HCT116 (cell line): ENCODE measurements around the gene MYLK2. TPM values are rescaled to one million over a fixed set of nuclear protein-coding genes. Genes with fewer than 3 reads are reported as not detected.

Experiments
- ATAC-seq: fragments of 200-7000 bp; cut with Tn5 transposase; 2 replicates; pipeline ENCODE4 v1.9.1; 2020; ENCODE audit warnings: mild to moderate bottlenecking, moderate library complexity
- BruUV-seq: library from RNA; stranded (reverse); fragments of 400-500 nt; replicated peaks from 2 replicates; lab custom pipeline; 2021; lab: Mats Ljungman, UMichigan
- CTCF ChIA-PET: fragments of 300-600 bp; sonication (Branson Sonifier 250); formaldehyde crosslinking; loops from one replicate; lab custom pipeline; 2021; ENCODE audit warnings: antibody characterized with exemption; lab: Charles Lee
- POLR2A ChIA-PET: fragments of 300-600, 350-600 bp; sonication (Branson Sonifier 250); formaldehyde crosslinking; loops from one replicate; lab custom pipeline; 2021; ENCODE audit warnings: antibody characterized with exemption; lab: Charles Lee
- RAD21 ChIA-PET, 2 experiments: fragments of 300-600 bp; sonication (Branson Sonifier 250); formaldehyde crosslinking; loops; one replicate each; lab custom pipeline; 2023; ENCODE audit warnings: low total read pairs in 2 of 2; ENCODE audit not compliant: uncharacterized antibody in 2 of 2, unreplicated experiment in 2 of 2, low non-redundant PET in 1 of 2; lab: Charles Lee
- DNase-seq: peaks from one replicate; pipeline ENCODE4 v3.0.0-alpha.2; 2010; ENCODE audit warnings: low read depth, low spot score
- H2AFZ ChIP-seq: fragments of 200-600 bp; shearing (Covaris generic), sonication (generic); 2 replicates; pipeline ENCODE4 v1.6.1; 2017; ENCODE audit warnings: low read depth, mixed run types, mixed read lengths, antibody characterized with exemption, low read length; ENCODE audit not compliant: poor library complexity, severe bottlenecking
- H3K27ac ChIP-seq: 2 replicates; pipeline ENCODE4 v1.5.1; 2012; ENCODE audit warnings: low read depth, low read length
- H3K27me3 ChIP-seq: fragments of 200-600 bp; sonication (generic); 2 replicates; pipeline ENCODE4 v1.6.1; 2016; ENCODE audit warnings: mixed run types, low read length, mixed read lengths; ENCODE audit not compliant: insufficient read depth
- H3K36me3 ChIP-seq, 2 experiments: fragments of 200-500 bp in 1 of 2; fragments of 200-600 bp in 1 of 2; sonication (Bioruptor generic) in 1 of 2; sonication (generic) in 1 of 2; 2 replicates each; pipeline versions ENCODE4 v1.5.1 to v1.6.1; 2014 to 2016; ENCODE audit warnings: low read length in 2 of 2, inconsistent platforms in 1 of 2, mixed read lengths in 1 of 2, mixed run types in 1 of 2; ENCODE audit not compliant: insufficient read depth in 2 of 2, control insufficient read depth in 1 of 2
- H3K4me1 ChIP-seq, 2 experiments: fragments of 200-600 bp in 1 of 2; sonication (generic) in 1 of 2; 2 replicates each; pipeline versions ENCODE4 v1.5.1 to v1.6.1; 2012 to 2017; ENCODE audit warnings: low read length in 2 of 2, inconsistent platforms in 1 of 2, mild to moderate bottlenecking in 1 of 2, mixed read lengths in 1 of 2, mixed run types in 1 of 2, moderate library complexity in 1 of 2; ENCODE audit not compliant: insufficient read depth in 2 of 2, control insufficient read depth in 1 of 2
- H3K4me2 ChIP-seq: fragments of 200-600 bp; sonication (generic); 2 replicates; pipeline ENCODE4 v1.6.1; 2017; ENCODE audit warnings: mixed run types, low read length, mixed read lengths
- H3K4me3 ChIP-seq, 2 experiments: fragments of 200-600 bp in 1 of 2; sonication (generic) in 1 of 2; replicated peaks in 1 of 2; 2 replicates each; pipeline ENCODE4 v1.5.1; 2011 to 2016; ENCODE audit warnings: low read length in 2 of 2, control low read depth in 1 of 2, low read depth in 1 of 2, mild to moderate bottlenecking in 1 of 2, mixed read lengths in 1 of 2, mixed run types in 1 of 2
- H3K79me2 ChIP-seq: fragments of 200-600 bp; sonication (generic); 2 replicates; pipeline ENCODE4 v1.6.1; 2017; ENCODE audit warnings: mild to moderate bottlenecking, mixed run types, low read length, moderate library complexity, mixed read lengths; ENCODE audit not compliant: insufficient read depth
- H3K9ac ChIP-seq: fragments of 200-600 bp; sonication (generic); 2 replicates; pipeline ENCODE4 v1.6.1; 2016; ENCODE audit warnings: low read length, mixed read lengths
- H3K9me2 ChIP-seq: fragments of 200-600 bp; sonication (generic), shearing (Covaris generic); 2 replicates; pipeline ENCODE4 v1.6.1; 2017; ENCODE audit warnings: mixed run types, mild to moderate bottlenecking, moderate library complexity; ENCODE audit not compliant: insufficient read depth
- H3K9me3 ChIP-seq, 2 experiments: fragments of 200-500 bp in 1 of 2; fragments of 200-600 bp in 1 of 2; sonication (Bioruptor generic) in 1 of 2; sonication (generic) in 1 of 2; 2 replicates each; pipeline ENCODE4 v1.6.1; 2014 to 2017; ENCODE audit warnings: low read length in 2 of 2, mixed read lengths in 2 of 2, inconsistent platforms in 1 of 2, low read depth in 1 of 2, mild to moderate bottlenecking in 1 of 2, mixed run types in 1 of 2, moderate library complexity in 1 of 2; ENCODE audit not compliant: control insufficient read depth in 1 of 2, insufficient read depth in 1 of 2
- H4K20me1 ChIP-seq: fragments of 200-600 bp; sonication (generic), shearing (Covaris generic); 2 replicates; pipeline ENCODE4 v1.6.1; 2017; ENCODE audit warnings: mixed run types, mild to moderate bottlenecking, moderate library complexity; ENCODE audit not compliant: insufficient read depth
- CBX3 ChIP-seq: IDR thresholded peaks from 2 replicates; pipeline ENCODE4 v1.6.1; 2012; ENCODE audit warnings: low read depth
- CEBPB ChIP-seq: IDR thresholded peaks from 2 replicates; pipeline ENCODE4 v1.6.1; 2012; ENCODE audit warnings: low read depth
- EGR1 ChIP-seq: IDR thresholded peaks from 2 replicates; pipeline ENCODE4 v1.6.1; 2012; ENCODE audit warnings: low read depth
- ELF1 ChIP-seq: IDR thresholded peaks from 2 replicates; pipeline ENCODE4 v1.6.1; 2012; ENCODE audit warnings: low read depth, borderline replicate concordance
- EZH2phosphoT487 ChIP-seq: fragments of 200-600 bp; IDR thresholded peaks from 2 replicates; pipeline ENCODE4 v1.6.1; 2018; ENCODE audit warnings: antibody characterized with exemption, borderline replicate concordance
- FOSL1 ChIP-seq: IDR thresholded peaks from 2 replicates; pipeline ENCODE4 v1.6.1; 2012; ENCODE audit warnings: low read depth
- JUND ChIP-seq: IDR thresholded peaks from 2 replicates; pipeline ENCODE4 v1.6.1; 2012
- POLR2A ChIP-seq: IDR thresholded peaks from 2 replicates; pipeline ENCODE4 v1.7.0; 2011; ENCODE audit warnings: borderline replicate concordance; ENCODE audit not compliant: insufficient read depth, insufficient read length; ENCODE audit errors: extremely low read depth
- RAD21 ChIP-seq: IDR thresholded peaks from 2 replicates; pipeline ENCODE4 v1.6.1; 2012; ENCODE audit warnings: low read depth, mild to moderate bottlenecking
- SIN3A ChIP-seq: IDR thresholded peaks from 2 replicates; pipeline ENCODE4 v1.6.1; 2012; ENCODE audit warnings: low read depth
- SP1 ChIP-seq: IDR thresholded peaks from 2 replicates; pipeline ENCODE4 v1.6.1; 2012; ENCODE audit warnings: low read depth
- SRF ChIP-seq: IDR thresholded peaks from 2 replicates; pipeline ENCODE4 v1.6.1; 2012; ENCODE audit warnings: low read depth
- YY1 ChIP-seq: IDR thresholded peaks from 2 replicates; pipeline ENCODE4 v1.6.1; 2011; ENCODE audit warnings: low read length, low read depth, moderate library complexity, mild to moderate bottlenecking; ENCODE audit not compliant: insufficient replicate concordance; ENCODE audit errors: extremely low read depth
- ZFX ChIP-seq: fragments of 450-650 bp; IDR thresholded peaks from 2 replicates; pipeline ENCODE4 v1.6.1; 2017
- ZNF274 ChIP-seq: fragments of 200-500 bp; sonication (Bioruptor generic); IDR thresholded peaks from 2 replicates; pipeline ENCODE4 v1.6.1; 2014; ENCODE audit warnings: mild to moderate bottlenecking, low read depth, low read length, inconsistent platforms
- intact Hi-C: fragments of 100-400 bp; cut with micrococcal nuclease; formaldehyde crosslinking; loops from 2 replicates; pipeline ENCODE4 v1.10.0; 2022
- total RNA-seq: library from RNA; stranded (reverse); gene quantifications from one replicate; pipeline ENCODE4 v1.2.1, GENCODE V29; 2021; ENCODE audit not compliant: unreplicated experiment
- TF ChIP-seq, protein P1 (sequence below): IDR thresholded peaks from 2 replicates; pipeline ENCODE4 v1.6.1; 2011; ENCODE audit warnings: mild to moderate bottlenecking, low read length, moderate library complexity; ENCODE audit not compliant: insufficient replicate concordance; ENCODE audit errors: extremely low read depth
- TF ChIP-seq, protein P2 (sequence below): IDR thresholded peaks from 2 replicates; pipeline ENCODE4 v1.6.1; 2012
- TF ChIP-seq, protein P3 (sequence below): IDR thresholded peaks from 2 replicates; pipeline ENCODE4 v1.6.1; 2012
- TF ChIP-seq, protein P4 (sequence below): IDR thresholded peaks from 2 replicates; pipeline ENCODE4 v1.6.1; 2012; ENCODE audit warnings: low read depth

MYLK2 gene
- total RNA-seq, 1 experiment from 2014 or later, result 0.34 TPM

DNA sequence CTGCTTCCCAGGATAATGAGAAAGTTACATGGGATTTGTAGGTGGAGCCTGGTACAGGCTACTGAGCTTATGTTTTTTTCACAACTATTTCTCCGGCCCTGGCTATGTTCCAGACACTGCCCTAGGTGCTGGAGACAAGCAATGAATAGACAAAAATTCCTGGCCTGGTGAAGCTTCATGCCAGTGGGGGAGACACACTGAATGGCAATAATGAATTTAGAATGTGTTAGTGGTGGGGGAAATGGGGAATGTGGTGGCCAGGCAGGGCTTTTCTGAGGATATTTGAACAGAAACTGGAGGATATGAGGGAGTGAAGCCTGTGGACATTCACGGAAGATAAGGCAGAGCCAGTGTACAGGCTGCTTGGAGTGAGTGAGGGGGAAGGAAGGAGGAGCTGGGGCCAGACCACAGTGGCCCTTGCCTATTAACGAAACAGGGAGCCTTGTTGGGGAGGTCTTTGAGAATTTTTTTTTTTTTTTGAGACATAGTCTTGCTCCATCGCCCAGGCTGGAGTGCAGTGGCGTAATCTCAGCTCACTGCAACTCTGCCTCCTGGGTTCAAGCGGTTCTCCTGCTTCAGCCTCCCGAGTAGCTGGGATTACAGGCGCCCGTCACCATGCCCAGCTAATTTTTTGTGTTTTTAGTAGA is 19.6 kb downstream of the MYLK2 start:
- Histone ChIP-seq H3K9me2 (no peaks in the 10 kb centered on the region), H3K27me3 (no peaks in the 10 kb centered on the region), H3K4me1 (peaks cover 31 to 64% of the 10 kb centered on the region in 2 experiments), H4K20me1 (no peaks in the 10 kb centered on the region), H3K4me3 (no peak overlapping the region), H3K27ac (no peak overlapping the region), H3K9ac (no peak overlapping the region), H3K79me2 (no peaks in the 10 kb centered on the region), H3K36me3 (no peaks in the 10 kb centered on the region), H3K4me2 (no peak overlapping the region), H3K9me3 (no peaks in the 10 kb centered on the region), H2AFZ (no peak overlapping the region)
- ChIA-PET RAD21 (no interaction called here), CTCF (interaction anchor here (0.8 to 3.4 kb wide), 5 partner anchors 9 to 193 kb away, joined by 3 to 20 read pairs (median 4); no protein-coding TSS in a partner anchor), POLR2A (interaction anchor here (1.1 kb wide), 1 partner anchor 16 kb away, joined by 4 read pairs; no protein-coding TSS in a partner anchor)
- DNase-seq, result no peak
- no peak for ATAC-seq
- TF ChIP-seq, protein P1, sequence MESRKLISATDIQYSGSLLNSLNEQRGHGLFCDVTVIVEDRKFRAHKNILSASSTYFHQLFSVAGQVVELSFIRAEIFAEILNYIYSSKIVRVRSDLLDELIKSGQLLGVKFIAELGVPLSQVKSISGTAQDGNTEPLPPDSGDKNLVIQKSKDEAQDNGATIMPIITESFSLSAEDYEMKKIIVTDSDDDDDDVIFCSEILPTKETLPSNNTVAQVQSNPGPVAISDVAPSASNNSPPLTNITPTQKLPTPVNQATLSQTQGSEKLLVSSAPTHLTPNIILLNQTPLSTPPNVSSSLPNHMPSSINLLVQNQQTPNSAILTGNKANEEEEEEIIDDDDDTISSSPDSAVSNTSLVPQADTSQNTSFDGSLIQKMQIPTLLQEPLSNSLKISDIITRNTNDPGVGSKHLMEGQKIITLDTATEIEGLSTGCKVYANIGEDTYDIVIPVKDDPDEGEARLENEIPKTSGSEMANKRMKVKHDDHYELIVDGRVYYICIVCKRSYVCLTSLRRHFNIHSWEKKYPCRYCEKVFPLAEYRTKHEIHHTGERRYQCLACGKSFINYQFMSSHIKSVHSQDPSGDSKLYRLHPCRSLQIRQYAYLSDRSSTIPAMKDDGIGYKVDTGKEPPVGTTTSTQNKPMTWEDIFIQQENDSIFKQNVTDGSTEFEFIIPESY, result no peak
- TF ChIP-seq ZNF274 (no peak), ZFX (no peak), SIN3A (no peak), SRF (no peak), JUND (no peak), YY1 (no peak), CBX3 (no peak), FOSL1 (no peak), ELF1 (no peak), SP1 (no peak), EZH2phosphoT487 (no peak), POLR2A (no peak), CEBPB (no peak), EGR1 (no peak), RAD21 (no peak)
- TF ChIP-seq, protein P2, sequence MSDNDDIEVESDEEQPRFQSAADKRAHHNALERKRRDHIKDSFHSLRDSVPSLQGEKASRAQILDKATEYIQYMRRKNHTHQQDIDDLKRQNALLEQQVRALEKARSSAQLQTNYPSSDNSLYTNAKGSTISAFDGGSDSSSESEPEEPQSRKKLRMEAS, result no peak
- TF ChIP-seq, protein P3, sequence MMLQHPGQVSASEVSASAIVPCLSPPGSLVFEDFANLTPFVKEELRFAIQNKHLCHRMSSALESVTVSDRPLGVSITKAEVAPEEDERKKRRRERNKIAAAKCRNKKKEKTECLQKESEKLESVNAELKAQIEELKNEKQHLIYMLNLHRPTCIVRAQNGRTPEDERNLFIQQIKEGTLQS, result no peak
- TF ChIP-seq, protein P4, sequence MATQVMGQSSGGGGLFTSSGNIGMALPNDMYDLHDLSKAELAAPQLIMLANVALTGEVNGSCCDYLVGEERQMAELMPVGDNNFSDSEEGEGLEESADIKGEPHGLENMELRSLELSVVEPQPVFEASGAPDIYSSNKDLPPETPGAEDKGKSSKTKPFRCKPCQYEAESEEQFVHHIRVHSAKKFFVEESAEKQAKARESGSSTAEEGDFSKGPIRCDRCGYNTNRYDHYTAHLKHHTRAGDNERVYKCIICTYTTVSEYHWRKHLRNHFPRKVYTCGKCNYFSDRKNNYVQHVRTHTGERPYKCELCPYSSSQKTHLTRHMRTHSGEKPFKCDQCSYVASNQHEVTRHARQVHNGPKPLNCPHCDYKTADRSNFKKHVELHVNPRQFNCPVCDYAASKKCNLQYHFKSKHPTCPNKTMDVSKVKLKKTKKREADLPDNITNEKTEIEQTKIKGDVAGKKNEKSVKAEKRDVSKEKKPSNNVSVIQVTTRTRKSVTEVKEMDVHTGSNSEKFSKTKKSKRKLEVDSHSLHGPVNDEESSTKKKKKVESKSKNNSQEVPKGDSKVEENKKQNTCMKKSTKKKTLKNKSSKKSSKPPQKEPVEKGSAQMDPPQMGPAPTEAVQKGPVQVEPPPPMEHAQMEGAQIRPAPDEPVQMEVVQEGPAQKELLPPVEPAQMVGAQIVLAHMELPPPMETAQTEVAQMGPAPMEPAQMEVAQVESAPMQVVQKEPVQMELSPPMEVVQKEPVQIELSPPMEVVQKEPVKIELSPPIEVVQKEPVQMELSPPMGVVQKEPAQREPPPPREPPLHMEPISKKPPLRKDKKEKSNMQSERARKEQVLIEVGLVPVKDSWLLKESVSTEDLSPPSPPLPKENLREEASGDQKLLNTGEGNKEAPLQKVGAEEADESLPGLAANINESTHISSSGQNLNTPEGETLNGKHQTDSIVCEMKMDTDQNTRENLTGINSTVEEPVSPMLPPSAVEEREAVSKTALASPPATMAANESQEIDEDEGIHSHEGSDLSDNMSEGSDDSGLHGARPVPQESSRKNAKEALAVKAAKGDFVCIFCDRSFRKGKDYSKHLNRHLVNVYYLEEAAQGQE, result no peak
- intact Hi-C loops, result no loop called here
- no TSS peak for BruUV-seq
